ENCODE measurements around the gene PDE6B. TPM values are rescaled to one million over a fixed set of nuclear protein-coding genes. Genes with fewer than 3 reads are reported as not detected.

The PDE6B gene
- total and polyA plus RNA-seq, 8 donors = 7.6 to 21.1 (median 16.4) TPM

GRCh38 chr4:601612-602558 is 23.5 kb upstream of the PDE6B start:
- Histone ChIP-seq H3K27me3 (peaks cover 0 to 60% of the 10 kb centered on the region in 2 donors), H3K36me3 (no peaks in the 10 kb centered on the region), H3K27ac (no peak overlapping the region), H3K4me3 (no peak overlapping the region), H3K9me3 (no peaks in the 10 kb centered on the region), H3K4me1 (no peaks in the 10 kb centered on the region)
- intact Hi-C loops (cut with DNase I) = no loop called here
- ATAC-seq (no peak), DNase-seq (no peak)
- TF ChIP-seq CTCF (IDR thresholded peaks at IDR 0.05) = no peak

- DNase-seq (peak in 3 of 4 donors; percentile 18 to 64 (median 64)), ATAC-seq (peak; percentile 100)
- Histone ChIP-seq H3K4me3 (no peak overlapping the region), H3K27ac (no peak overlapping the region), H3K9me3 (no peaks in the 10 kb centered on the region), H3K4me1 (no peaks in the 10 kb centered on the region), H3K36me3 (no peaks in the 10 kb centered on the region), H3K27me3 (peaks cover 0 to 64% of the 10 kb centered on the region in 2 donors)
- intact Hi-C loops (cut with DNase I) = no loop called here
- peak; percentile 48 to 58 for TF ChIP-seq CTCF (IDR thresholded peaks at IDR 0.05)
These were observed 22.8 kb upstream of the PDE6B start for GRCh38 chr4:602559-602942.

GRCh38 chr4:604131-604530 is 21.2 kb upstream of the PDE6B start:
- Histone ChIP-seq H3K4me3 (no peak overlapping the region), H3K4me1 (no peaks in the 10 kb centered on the region), H3K36me3 (no peaks in the 10 kb centered on the region), H3K27ac (no peak overlapping the region), H3K9me3 (no peaks in the 10 kb centered on the region), H3K27me3 (peaks cover 0 to 61% of the 10 kb centered on the region in 2 donors)
- intact Hi-C loops (cut with DNase I) = no loop called here
- no peak for ATAC-seq
- DNase-seq = no peak
- TF ChIP-seq CTCF (IDR thresholded peaks at IDR 0.05) = no peak

- ATAC-seq (no peak), DNase-seq (no peak)
- Histone ChIP-seq H3K9me3 (no peaks in the 10 kb centered on the region), H3K4me1 (no peaks in the 10 kb centered on the region), H3K27ac (no peak overlapping the region), H3K27me3 (peaks cover 0 to 58% of the 10 kb centered on the region in 2 donors), H3K4me3 (no peak overlapping the region), H3K36me3 (no peaks in the 10 kb centered on the region)
- intact Hi-C loops (cut with DNase I) = no loop called here
- TF ChIP-seq CTCF (IDR thresholded peaks at IDR 0.05) = no peak
These were observed 19.5 kb upstream of the PDE6B start for GRCh38 chr4:605702-606425.

GRCh38 chr4:608236-608635 is 17.1 kb upstream of the PDE6B start:
- H3K4me3 ChIP-seq = no peak overlapping the region
- H3K9me3 ChIP-seq = no peaks in the 10 kb centered on the region
- no peak for TF ChIP-seq CTCF (IDR thresholded peaks at IDR 0.05)
- ATAC-seq = no peak
- no peaks in the 10 kb centered on the region for H3K4me1 ChIP-seq
- no peaks in the 10 kb centered on the region for H3K36me3 ChIP-seq
- no peak for DNase-seq
- intact Hi-C loops (cut with DNase I) = no loop called here
- peaks cover 0 to 54% of the 10 kb centered on the region in 2 donors for H3K27me3 ChIP-seq
- H3K27ac ChIP-seq = no peak overlapping the region

All from left lung (tissue), 10 donors.